OCI-LY1 (cell line): ENCODE measurements around the gene CD46.

Experiments used
- CTCF ChIP-seq: fragments of 200-600 bp; sonication (generic), shearing (Covaris generic); IDR thresholded peaks from 2 replicates; pipeline ENCODE4 v1.5.1; 2017; ENCODE audit warnings: mild to moderate bottlenecking, antibody characterized with exemption, low read length, moderate library complexity, mixed read lengths
- EZH2 ChIP-seq: fragments of 200-600 bp; sonication (generic), shearing (Covaris generic); IDR thresholded peaks from 2 replicates; pipeline ENCODE4 v1.8.0; 2017; ENCODE audit warnings: borderline replicate concordance, mixed run types, mild to moderate bottlenecking, antibody characterized with exemption, low read length, moderate library complexity, mixed read lengths

GRCh38 chr1:207839083-207839413 is 87.2 kb downstream of the CD46 start:
- TF ChIP-seq EZH2 (no peak), CTCF (no peak)
